ENCODE measurements around the gene COG2.
"Not testable (repeated sequence)": the region's sequence is repeated elsewhere in the genome, so short reads cannot be mapped to it uniquely, and the experiment has no call there.

Gene COG2

DNA sequence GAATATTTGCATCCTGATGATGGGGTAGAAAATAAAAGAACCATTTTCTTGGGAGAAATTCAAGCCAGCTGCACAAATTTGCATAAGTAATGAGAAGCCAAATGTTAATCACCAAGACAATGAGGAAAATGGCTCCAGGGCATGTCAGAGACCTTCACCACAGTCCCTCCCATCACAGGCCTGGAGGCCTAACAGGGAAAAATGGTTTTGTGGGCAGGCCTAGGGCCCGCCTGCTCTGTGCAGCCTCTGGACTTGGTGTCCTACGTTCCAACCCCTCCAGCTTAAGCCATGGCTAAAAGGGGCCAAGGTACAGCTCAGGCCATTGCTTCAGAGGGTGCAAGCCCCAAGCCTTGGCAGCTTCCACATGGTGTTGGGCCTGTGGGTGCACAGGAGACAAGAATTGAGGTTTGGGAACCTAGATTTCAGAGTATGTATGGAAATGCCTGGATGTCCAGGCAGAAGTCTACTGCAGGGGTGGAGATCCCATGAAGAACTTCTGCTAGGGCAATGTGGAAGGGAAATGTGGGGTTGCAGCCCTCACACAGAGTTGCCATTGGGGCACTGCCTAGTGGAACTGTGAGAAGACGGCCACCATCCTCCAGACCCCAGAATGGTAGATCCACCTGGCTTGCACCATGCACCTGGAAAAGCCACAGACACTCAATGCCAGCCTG, 79.7 kb downstream of the COG2 start:
- DNase-seq: not testable (repeated sequence)

DNA sequence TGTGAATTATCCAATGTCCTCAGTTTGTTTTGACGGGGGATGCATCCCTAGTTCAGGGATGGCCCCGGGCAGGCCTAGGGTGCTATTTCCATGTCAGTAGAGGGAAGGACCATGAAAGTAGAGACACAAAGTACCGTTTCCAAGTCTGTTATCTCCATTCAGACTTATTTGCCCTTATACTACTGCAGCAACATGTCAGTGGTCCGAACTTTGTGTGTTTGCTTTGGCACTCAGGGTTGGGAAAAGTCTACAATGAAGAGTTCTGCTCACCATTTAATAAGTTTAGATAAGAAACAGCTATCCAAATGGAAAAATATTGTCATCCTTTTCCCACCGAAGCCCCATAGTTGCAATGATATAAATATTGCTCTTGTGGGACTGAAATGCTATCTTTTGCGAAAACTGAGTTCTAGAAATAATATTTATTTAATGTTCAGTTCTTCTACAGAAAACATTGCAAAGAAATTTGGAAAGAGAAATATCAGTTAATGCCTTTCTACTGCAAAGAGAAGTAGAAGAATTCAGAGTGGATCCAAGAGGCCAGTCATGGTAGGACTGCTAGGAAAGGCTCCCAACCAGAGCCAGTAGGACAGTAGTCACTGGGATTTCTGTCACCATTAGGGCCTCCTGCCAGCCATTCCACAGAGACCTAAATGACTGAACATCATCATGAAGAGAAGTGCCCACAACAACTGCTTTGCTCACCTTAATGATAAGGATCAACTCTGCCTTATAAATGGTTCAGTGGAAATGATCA, 83.2 kb downstream of the COG2 start:
- no peak for DNase-seq

DNA sequence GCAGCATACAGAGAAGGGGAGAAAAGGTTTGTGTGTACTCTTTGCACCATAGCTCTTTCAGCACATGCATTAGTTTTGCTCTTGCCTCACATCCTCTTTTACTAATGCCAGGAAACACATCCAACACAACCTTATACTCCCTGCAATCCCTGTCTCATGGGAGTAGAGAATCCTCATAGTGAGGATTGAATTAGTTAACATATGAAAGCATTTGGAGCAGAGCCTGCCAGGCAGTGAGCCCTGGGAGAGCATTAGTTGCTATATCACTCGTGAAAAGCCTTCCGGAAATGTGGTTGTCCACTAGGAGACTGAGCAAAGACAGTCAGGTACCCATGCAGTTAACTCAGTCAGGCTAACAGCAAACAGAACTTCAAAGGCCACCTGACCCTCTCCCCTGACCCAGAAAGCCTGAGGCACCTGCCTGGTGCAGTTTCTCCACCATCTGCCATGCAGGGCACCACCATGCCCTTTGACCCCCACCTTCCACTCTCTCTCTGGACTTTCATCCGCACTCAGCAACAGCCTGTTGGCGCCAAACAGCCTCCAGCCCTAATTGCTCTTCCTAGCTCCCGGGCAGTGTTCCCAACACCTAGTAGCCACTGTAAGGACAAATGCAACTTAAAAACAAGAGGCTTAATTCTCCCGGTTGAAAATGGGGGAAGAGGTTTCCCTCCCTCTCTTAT, 86.6 kb downstream of the COG2 start:
- DNase-seq: no peak

DNA sequence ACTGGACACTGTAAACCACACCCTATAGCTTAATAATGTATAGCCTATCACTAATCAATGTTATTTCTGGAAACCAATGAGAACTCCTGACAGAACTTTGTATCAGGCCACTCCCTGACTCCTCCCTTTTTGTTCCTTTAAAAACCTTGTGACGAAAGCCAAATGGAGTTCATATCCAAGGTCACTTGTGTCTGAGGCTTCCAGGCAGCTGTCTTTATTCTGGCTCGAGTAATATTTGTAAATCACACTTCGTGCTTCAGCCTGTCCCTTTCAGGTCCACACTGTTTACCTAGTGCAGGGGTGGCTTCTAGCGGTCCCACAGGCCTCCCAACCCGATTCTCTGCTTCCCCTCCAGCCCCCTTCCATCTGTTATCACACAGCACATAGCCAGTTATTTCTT, 88.7 kb downstream of the COG2 start:
- no peak for DNase-seq

DNA sequence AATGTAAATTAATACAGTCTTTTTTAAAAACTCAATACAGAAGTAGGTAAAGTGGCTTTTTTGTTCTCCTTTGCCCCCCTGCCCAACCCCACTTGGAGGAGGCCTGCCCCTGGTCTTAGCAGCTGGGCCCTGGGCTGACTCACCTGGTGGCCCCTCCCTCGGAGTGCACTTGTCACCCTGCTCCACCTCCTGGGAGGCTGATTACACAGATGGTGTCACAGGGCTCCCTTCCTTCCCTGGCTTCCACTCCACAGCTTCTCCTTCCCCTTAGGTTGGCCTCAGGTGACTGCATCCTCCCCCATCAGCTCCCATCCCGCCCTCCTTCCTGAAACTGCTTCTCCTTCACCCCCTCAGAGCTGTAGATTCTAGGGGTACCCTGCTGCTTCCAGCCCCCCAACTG, 93.2 kb downstream of the COG2 start:
- no peak for DNase-seq

DNA sequence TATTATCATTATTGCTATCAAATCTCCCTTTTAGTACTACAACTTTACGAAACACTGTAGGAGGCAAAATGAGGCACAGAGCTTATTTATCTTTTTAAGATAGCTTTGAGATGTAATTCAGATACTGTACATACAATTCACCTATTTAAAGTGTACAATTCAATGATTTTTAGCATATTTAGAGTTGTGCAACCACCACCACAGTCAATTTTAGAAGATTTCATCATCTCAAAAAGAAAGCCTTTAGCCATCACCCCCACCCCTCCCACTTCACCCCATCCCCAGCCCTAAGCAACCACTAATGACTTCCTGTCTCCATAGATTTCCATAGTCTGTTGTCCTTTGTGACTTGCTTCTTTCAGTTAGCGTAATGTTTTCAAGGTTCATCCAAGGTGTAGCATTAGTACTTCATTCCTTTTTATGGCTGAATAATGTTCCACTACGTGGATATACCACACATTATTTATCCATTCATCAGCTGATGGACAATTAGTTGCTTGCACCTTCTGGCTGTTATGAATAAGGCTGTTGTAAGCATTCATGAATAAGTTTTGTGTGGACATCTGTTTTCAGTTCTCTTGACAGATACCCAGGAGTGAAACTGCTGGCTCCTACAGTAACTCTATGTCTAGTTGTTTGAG, 95.5 kb downstream of the COG2 start:
- DNase-seq: no peak

DNA sequence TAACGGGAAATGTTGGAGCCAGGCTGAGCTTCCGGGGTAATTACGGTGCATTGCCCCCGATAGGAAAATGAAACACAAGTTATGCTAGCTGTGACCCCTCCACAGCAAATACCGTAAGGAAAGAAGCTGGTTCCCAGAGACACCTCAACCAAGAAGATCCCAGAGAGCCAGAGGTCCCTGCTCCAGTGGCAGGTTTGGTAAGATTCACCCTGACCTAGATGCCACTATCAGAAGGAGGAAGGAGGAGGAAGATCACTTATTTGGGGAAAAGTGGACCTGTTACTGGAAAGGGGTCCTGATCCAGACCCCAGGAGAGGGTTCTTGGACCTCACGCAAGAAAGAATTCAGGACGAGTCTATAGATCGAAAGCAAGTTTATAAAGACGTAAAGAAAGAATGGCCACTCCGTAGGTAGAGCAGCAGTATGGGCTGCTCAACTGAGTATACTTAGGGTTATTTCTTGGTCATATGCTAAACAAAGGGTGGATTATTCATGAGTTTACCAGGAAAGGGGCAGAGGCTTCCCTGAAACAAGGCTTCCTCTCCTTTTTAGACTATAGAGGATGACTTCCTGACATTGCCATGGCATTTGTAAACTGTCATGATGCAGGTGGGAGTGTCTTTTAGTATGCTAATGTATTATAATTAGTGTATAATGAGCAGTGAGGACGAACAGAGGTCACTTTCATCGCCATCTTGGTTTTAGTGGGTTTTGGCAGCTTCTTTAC, 97.4 kb downstream of the COG2 start:
- DNase-seq: no peak

Measured in CD4-positive, alpha-beta T cell treated with Interferon alpha-2 for 1 hour (primary cell).